Hair follicle dermal papilla cell (primary cell): Measurements from ENCODE around the gene SCOC. TPM values are rescaled to one million over a fixed set of nuclear protein-coding genes. Genes with fewer than 3 reads are reported as not detected.

Experiments used
- total RNA-seq: library from RNA; depleted of rRNA; stranded (reverse); fragments of >200 nt; gene quantifications from 2 replicates; pipeline ENCODE4 v1.2.3, GENCODE V29; 2012

SCOC gene
- 46.6 and 57.0 TPM in 2 replicates for total RNA-seq

DNA sequence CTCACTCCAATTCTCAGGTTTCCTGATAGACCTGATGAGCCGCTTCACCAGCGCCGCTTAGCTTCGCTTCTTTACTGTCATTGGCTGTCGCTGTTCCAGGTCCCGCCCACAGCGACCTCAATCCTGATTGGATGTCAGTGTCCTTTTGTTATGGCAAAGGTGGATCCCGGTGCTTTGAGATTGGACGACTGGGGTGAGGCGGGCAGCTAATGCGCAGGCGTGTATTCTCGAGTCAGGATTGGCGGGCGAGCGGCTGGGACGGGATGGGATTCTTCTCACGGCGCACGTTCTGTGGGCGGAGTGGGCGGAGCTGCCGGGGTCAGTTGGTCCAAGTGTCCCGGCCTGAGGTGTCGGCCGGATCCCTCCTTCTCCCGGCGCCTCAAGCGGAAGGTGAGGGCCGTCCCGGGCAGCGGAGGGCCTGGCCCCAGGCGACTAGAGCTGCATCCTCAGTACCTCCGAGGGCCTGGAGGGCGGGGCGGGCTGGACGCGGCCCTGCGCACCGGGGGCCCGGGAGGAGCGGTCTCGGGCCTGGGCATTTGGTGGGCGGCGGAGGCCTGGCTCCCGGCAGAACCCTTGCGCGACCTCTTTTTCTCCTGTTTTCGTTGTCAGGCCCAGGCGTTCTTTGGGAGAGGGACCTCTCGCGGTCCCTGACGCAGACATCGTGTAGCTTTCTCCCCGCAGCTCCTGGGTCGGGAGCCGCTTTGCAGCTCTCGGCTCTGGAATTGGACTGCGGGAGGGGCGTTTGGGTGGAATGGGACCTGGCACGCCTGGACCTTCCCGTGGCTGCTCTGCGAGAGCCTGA, at the start of gene SCOC:
TSS of gene SCOC (plus strand) at position 319 of the 802 bp plus-strand sequence. CDS start 5,525 bp downstream, outside the sequence.

GRCh38 chr4:140427106-140427918, 53.9 kb downstream of the SCOC start, which contains the start of gene CLGN:
Gene CLGN (minus strand): TSS chr4:140427648. CDS start chr4:140413078, 14,570 bp downstream.

Other genes with a start within 250 kb of the SCOC start
- gene MAML3, start 219.5 kb upstream of the SCOC start, total RNA-seq = 2.3 and 3.1 TPM in 2 replicates
- gene CLGN, start 54.0 kb downstream of the SCOC start, total RNA-seq = 0.32 and 1.2 TPM in 2 replicates
- gene MGAT4D, start 124.6 kb downstream of the SCOC start, total RNA-seq = not detected in 2 replicates
- gene ELMOD2, start 150.5 kb downstream of the SCOC start, total RNA-seq = 25.1 and 31.2 TPM in 2 replicates
- not detected in 2 replicates for gene UCP1, start 195.3 kb downstream of the SCOC start, total RNA-seq